ENCODE measurements around the gene ZNF341. TPM values are rescaled to one million over a fixed set of nuclear protein-coding genes. Genes with fewer than 3 reads are reported as not detected.

ZNF341 gene
- total and polyA plus RNA-seq, 2 of the 8 experiments (the other 6 are each of a cell fraction or from before 2014, with no cell fraction given): 5.8 to 6.4 TPM

GRCh38 chr20:33727115-33727479 lies 4.7 kb upstream of the ZNF341 start:
- Histone ChIP-seq H3K23ac (ENCODE audit: insufficient read length) (no peak overlapping the region), H3K14ac (ENCODE audit: insufficient read length) (no peak overlapping the region), H2BK12ac (ENCODE audit: low read depth, low read length) (no peak overlapping the region), H3K4me3 (ENCODE audit: extremely low read depth in 1 of 4, insufficient read depth in 2 of 4, low read depth in 3 of 4, low read length in 4 of 4) (no peak overlapping the region), H2AFZ (ENCODE audit: low read length) (no peak overlapping the region), H3K56ac (replicated peaks; ENCODE audit: insufficient read length, low read depth, low read length) (no peak overlapping the region), H2BK15ac (ENCODE audit: low read length) (no peak overlapping the region), H3K4ac (replicated peaks; ENCODE audit: insufficient read length, low read depth, low read length) (no peak overlapping the region), H3K79me2 (ENCODE audit: control insufficient read depth in 1 of 2, insufficient read depth in 2 of 2, low read length in 2 of 2) (no peaks in the 10 kb centered on the region), H4K8ac (ENCODE audit: extremely low read depth, insufficient read depth, low read length) (no peak overlapping the region), H3K79me1 (ENCODE audit: low read depth, low read length) (no peaks in the 10 kb centered on the region), H2AK5ac (ENCODE audit: low read depth, low read length) (no peak overlapping the region), H3K23me2 (ENCODE audit: low read depth, low read length) (peaks cover 3% of the 10 kb centered on the region; the same call in 1 of the 2 replicates), H3K9ac (replicated peaks in 1 of 4; ENCODE audit: extremely low read depth in 1 of 4, low read depth in 3 of 4, low read length in 3 of 4) (no peak overlapping the region), H3K27me3 (replicated peaks in 1 of 4; ENCODE audit: control insufficient read depth in 3 of 4, extremely low read depth in 1 of 4, insufficient read depth in 3 of 4, low read length in 3 of 4) (no peaks in the 10 kb centered on the region), H3K4me2 (ENCODE audit: insufficient read depth in 1 of 2, low read depth in 2 of 2, low read length in 2 of 2) (no peak overlapping the region), H3K18ac (ENCODE audit: extremely low read depth, low read length) (no peak overlapping the region), H3K4me1 (replicated peaks in 1 of 4; ENCODE audit: control insufficient read depth in 3 of 4, insufficient read depth in 4 of 4, low read length in 3 of 4) (no peaks in the 10 kb centered on the region; a peak in 3 of 7 replicates), H4K20me1 (replicated peaks in 1 of 2; ENCODE audit: control insufficient read depth in 1 of 2, insufficient read depth in 2 of 2, low read length in 2 of 2) (no peaks in the 10 kb centered on the region), H4K91ac (replicated peaks; ENCODE audit: insufficient read length, low read length) (no peak overlapping the region), H2BK20ac (ENCODE audit: low read length) (no peak overlapping the region), H4K5ac (ENCODE audit: insufficient read length, low read depth, low read length) (no peak overlapping the region), H3K36me3 (ENCODE audit: control insufficient read depth in 2 of 4, insufficient read depth in 4 of 4, low read length in 3 of 4) (no peaks in the 10 kb centered on the region), H3K27ac (ENCODE audit: low read depth, low read length) (no peak overlapping the region), H3K9me3 (ENCODE audit: insufficient read depth in 2 of 2, low read depth in 1 of 2, low read length in 1 of 2) (no peaks in the 10 kb centered on the region), H2BK120ac (replicated peaks; ENCODE audit: low read depth, low read length) (no peak overlapping the region), H2BK5ac (ENCODE audit: low read depth, low read length) (no peak overlapping the region)
- 88% methylated on average over 5 of the region's 5 CpGs; no CpG with 5 or more reads in 1 of the 2 experiments for WGBS, 2 experiments (ENCODE audit: extremely low coverage in 1 of 2, insufficient coverage in 1 of 2, insufficient read length in 1 of 2, insufficient replicate concordance in 2 of 2, low coverage in 1 of 2, low lambda C conversion rate in 2 of 2, missing lambda C conversion rate in 1 of 2)
- DNase-seq (ENCODE audit: low read depth in 1 of 2, low spot score in 2 of 2) (no peak), FAIRE-seq (no peak)
- no peak for TF ChIP-seq ATF2 (IDR thresholded peaks at IDR 0.05; ENCODE audit: low read length)
- TF ChIP-seq ZNF274 (IDR thresholded peaks at IDR 0.05; ENCODE audit: borderline replicate concordance, extremely low read depth, low read length): no peak
- no peak for TF ChIP-seq HDAC6 (IDR thresholded peaks at IDR 0.05; ENCODE audit: low read depth, low read length)
- no peak for TF ChIP-seq TEAD4 (IDR thresholded peaks at IDR 0.05; ENCODE audit: low read depth, low read length)
- no peak for TF ChIP-seq EP300 (IDR thresholded peaks at IDR 0.05; ENCODE audit: borderline replicate concordance in 1 of 2, low read depth in 2 of 2, low read length in 2 of 2)
- no peak for TF ChIP-seq JUN (IDR thresholded peaks at IDR 0.05; ENCODE audit: low read depth, low read length)
- TF ChIP-seq ASH2L (IDR thresholded peaks at IDR 0.05; ENCODE audit: low read length): no peak
- no peak for TF ChIP-seq CBX5 (IDR thresholded peaks at IDR 0.05; ENCODE audit: low read depth, low read length)
- TF ChIP-seq USF2 (IDR thresholded peaks at IDR 0.05; ENCODE audit: low read length): no peak
- no peak for TF ChIP-seq PHF8 (conservative IDR thresholded peaks at IDR 0.05; ENCODE audit: low read depth, low read length)
- ChIA-PET POLR2A (ENCODE audit: partially characterized antibody) (interaction anchor here (0.8 to 1.4 kb wide), 3 partner anchors 11 to 60 kb away, joined by 3 to 6 read pairs (median 3); partner anchors contain the start of gene ACTL10), CTCF (ENCODE audit: partially characterized antibody) (interaction anchor here (0.6 to 1.5 kb wide), 4 partner anchors 41 to 78 kb away, joined by 3 to 6 read pairs (median 3); no protein-coding TSS in a partner anchor)

Data from H1 (cell line).